AG04449 (cell line): ENCODE measurements around the gene MARK4.
"Not testable (repeated sequence)": the region's sequence is repeated elsewhere in the genome, so short reads cannot be mapped to it uniquely, and the experiment has no call there.

Experiments
- CTCF ChIA-PET: fragments of 350-600 bp; formaldehyde crosslinking; extraction: SDS; loops from one replicate; lab custom pipeline; 2021; ENCODE audit warnings: antibody characterized with exemption; lab: Yijun Ruan, JAX
- POLR2A ChIA-PET: fragments of 400-600, 350-600 bp; formaldehyde crosslinking; extraction: SDS; loops from one replicate; lab custom pipeline; 2020; ENCODE audit warnings: antibody characterized with exemption, inconsistent platforms; lab: Yijun Ruan, JAX
- DNase-seq: peaks from one replicate; pipeline ENCODE4 v3.0.0-alpha.2; 2010; ENCODE audit warnings: low read depth, low spot score
- H3K4me3 ChIP-seq: 2 replicates; pipeline ENCODE4 v1.5.1; 2011; ENCODE audit warnings: low read depth, mild to moderate bottlenecking, control low read depth, low read length
- CTCF ChIP-seq: IDR thresholded peaks from one replicate; pipeline ENCODE4 v1.5.1; 2011; ENCODE audit warnings: mild to moderate bottlenecking, moderate library complexity, low read length, control low read depth, inconsistent platforms; ENCODE audit not compliant: insufficient read depth; ENCODE audit errors: missing control alignments

MARK4 gene

GRCh38 chr19:45218911-45219743, 31.9 kb upstream of the MARK4 start:
- CTCF ChIA-PET, result interaction anchor here (0.7 to 0.8 kb wide), 3 partner anchors 13 to 218 kb away, joined by 3 read pairs; no protein-coding TSS in a partner anchor
- POLR2A ChIA-PET, result interaction anchor here (0.7 kb wide), 1 partner anchor 138 kb away, joined by 6 read pairs; no protein-coding TSS in a partner anchor

GRCh38 chr19:45222724-45223123, 28.3 kb upstream of the MARK4 start:
- no peak overlapping the region for H3K4me3 ChIP-seq
- DNase-seq, result no peak
- ChIA-PET CTCF (no interaction called here), POLR2A (no interaction called here)
- no peak for TF ChIP-seq CTCF

More at GRCh38 chr19:45218911-45219743, 31.9 kb upstream of the MARK4 start:
- TF ChIP-seq CTCF, result no peak
- DNase-seq, result no peak
- H3K4me3 ChIP-seq, result no peak overlapping the region

GRCh38 chr19:45223879-45224278, 27.2 kb upstream of the MARK4 start:
- TF ChIP-seq CTCF, result no peak
- no peak for DNase-seq
- H3K4me3 ChIP-seq, result no peak overlapping the region
- CTCF ChIA-PET, result no interaction called here
- POLR2A ChIA-PET, result no interaction called here

- ChIA-PET POLR2A (no interaction called here), CTCF (no interaction called here)
- DNase-seq, result no peak
- TF ChIP-seq CTCF, result no peak
- no peak overlapping the region for H3K4me3 ChIP-seq
Observed at GRCh38 chr19:45224645-45225044, 26.4 kb upstream of the MARK4 start.

- DNase-seq, POLR2A ChIA-PET, H3K4me3 ChIP-seq: not testable (repeated sequence)
- CTCF ChIA-PET, result interaction anchor here (0.7 to 2.7 kb wide), 4 partner anchors 13 to 110 kb away, joined by 3 to 8 read pairs (median 4); no protein-coding TSS in a partner anchor
Observed at GRCh38 chr19:45229056-45229455, 22.0 kb upstream of the MARK4 start.

GRCh38 chr19:45231891-45232290, 19.2 kb upstream of the MARK4 start:
- POLR2A ChIA-PET, result interaction anchor here (0.6 kb wide), 1 partner anchor 33 kb away, joined by 4 read pairs; no protein-coding TSS in a partner anchor
- TF ChIP-seq CTCF, result no peak
- no peak for DNase-seq
- CTCF ChIA-PET, result interaction anchor here (0.9 to 2.5 kb wide), 2 partner anchors 17 to 140 kb away, joined by 3 to 10 read pairs; no protein-coding TSS in a partner anchor
- no peak overlapping the region for H3K4me3 ChIP-seq
